Smooth muscle cell (in vitro differentiated cells): ENCODE measurements around the gene PCDH19. TPM values are rescaled to one million over a fixed set of nuclear protein-coding genes. Genes with fewer than 3 reads are reported as not detected.

Experiments used
- DNase-seq: peaks from one replicate; lab custom pipeline; 2025; ENCODE audit not compliant: unreplicated experiment; lab: John Stamatoyannopoulos, UW
- H2AFZ ChIP-seq: fragments of 200-600 bp; sonication (generic); 2 replicates; pipeline ENCODE4 v1.6.0; 2016; ENCODE audit warnings: antibody characterized with exemption, low read depth, mild to moderate bottlenecking
- H3F3A ChIP-seq: fragments of 200-600 bp; sonication (generic); 2 replicates; pipeline ENCODE4 v1.6.0; 2017; ENCODE audit warnings: antibody characterized with exemption, low read depth
- H3K27ac ChIP-seq: fragments of 200-600 bp; sonication (generic); 2 replicates; pipeline ENCODE4 v1.5.1; 2016; ENCODE audit warnings: low read depth, mild to moderate bottlenecking
- H3K27me3 ChIP-seq: fragments of 200-600 bp; sonication (generic); 2 replicates; pipeline ENCODE4 v1.6.1; 2016; ENCODE audit warnings: low read depth, mild to moderate bottlenecking
- H3K36me3 ChIP-seq: fragments of 200-600 bp; sonication (generic); 2 replicates; pipeline ENCODE4 v1.5.1; 2016; ENCODE audit warnings: low read depth
- H3K4me1 ChIP-seq: fragments of 200-600 bp; sonication (generic); 2 replicates; pipeline ENCODE4 v1.5.1; 2016; ENCODE audit warnings: low read depth
- H3K4me2 ChIP-seq: fragments of 200-600 bp; sonication (generic); 2 replicates; pipeline ENCODE4 v1.6.0; 2016; ENCODE audit warnings: mild to moderate bottlenecking
- H3K4me3 ChIP-seq: fragments of 200-600 bp; sonication (generic); 2 replicates; pipeline ENCODE4 v1.5.1; 2016; ENCODE audit warnings: mild to moderate bottlenecking
- H3K79me2 ChIP-seq: fragments of 200-600 bp; sonication (generic); 2 replicates; pipeline ENCODE4 v1.6.0; 2016; ENCODE audit warnings: low read depth, mild to moderate bottlenecking
- H3K9ac ChIP-seq: fragments of 200-600 bp; sonication (generic); 2 replicates; pipeline ENCODE4 v1.6.0; 2016; ENCODE audit warnings: low read depth
- H3K9me3 ChIP-seq: fragments of 200-600 bp; sonication (generic); replicated peaks from 2 replicates; pipeline ENCODE4 v1.5.1; 2016; ENCODE audit warnings: low read depth
- H4K20me1 ChIP-seq: fragments of 200-600 bp; sonication (generic); 2 replicates; pipeline ENCODE4 v1.6.0; 2016; ENCODE audit warnings: low read depth
- WGBS: methylation state at CpG from one replicate; pipeline ENCODE4 v1.1.7; 2016; ENCODE audit warnings: low lambda C conversion rate; 5-methylcytosine and 5-hydroxymethylcytosine counted together
- polyA plus RNA-seq: library from polyadenylated mRNA; unstranded; fragments of >200 nt; fragmentation: Nextera tagmentation; extraction: Ambion mirVana; gene quantifications from 2 replicates; pipeline ENCODE4 v1.2.1, GENCODE V29; 2016
- total RNA-seq: library from RNA; depleted of rRNA; stranded (reverse); fragments of >200 nt; gene quantifications from 2 replicates; pipeline ENCODE4 v1.2.3, GENCODE V29; 2014
- TF ChIP-seq, protein P1 (sequence below): fragments of 200-600 bp; sonication (generic); IDR thresholded peaks from 2 replicates; pipeline ENCODE4 v1.5.1; 2017; ENCODE audit warnings: borderline replicate concordance, mild to moderate bottlenecking, antibody characterized with exemption; ENCODE audit not compliant: insufficient read depth, poor library complexity, severe bottlenecking

The PCDH19 gene
- total and polyA plus RNA-seq, 2 experiments from 2014 or later: 7.5 to 16.8 TPM

DNA sequence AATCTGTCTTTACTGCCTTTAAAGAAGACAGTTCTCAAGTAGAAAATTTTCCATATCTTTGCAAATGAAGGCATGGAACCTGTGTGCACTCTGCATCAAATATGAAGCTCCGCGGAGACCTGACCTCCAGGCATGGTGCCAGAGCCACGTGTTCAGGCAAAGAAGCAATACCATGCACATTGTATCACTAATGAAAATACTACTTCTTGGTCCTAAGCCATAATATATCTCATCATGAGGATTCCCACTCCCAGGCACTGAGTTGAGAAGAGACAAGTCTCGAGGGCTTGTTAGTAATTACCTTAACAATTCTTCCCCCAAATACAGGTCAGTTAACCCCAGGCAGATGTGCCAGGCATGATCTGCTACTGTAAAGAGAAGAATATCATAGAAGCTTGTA is 56.7 kb downstream of the PCDH19 start:
- Histone ChIP-seq H3K27me3 (no peaks in the 10 kb centered on the region), H4K20me1 (no peaks in the 10 kb centered on the region), H3K4me2 (no peak overlapping the region), H3K79me2 (no peaks in the 10 kb centered on the region), H3K4me3 (no peak overlapping the region), H3K9me3 (no peaks in the 10 kb centered on the region), H3K27ac (no peak overlapping the region), H3K4me1 (no peaks in the 10 kb centered on the region), H3F3A (no peaks in the 10 kb centered on the region), H3K36me3 (no peaks in the 10 kb centered on the region), H3K9ac (no peak overlapping the region), H2AFZ (no peak overlapping the region)
- no peak for DNase-seq
- TF ChIP-seq, protein P1, sequence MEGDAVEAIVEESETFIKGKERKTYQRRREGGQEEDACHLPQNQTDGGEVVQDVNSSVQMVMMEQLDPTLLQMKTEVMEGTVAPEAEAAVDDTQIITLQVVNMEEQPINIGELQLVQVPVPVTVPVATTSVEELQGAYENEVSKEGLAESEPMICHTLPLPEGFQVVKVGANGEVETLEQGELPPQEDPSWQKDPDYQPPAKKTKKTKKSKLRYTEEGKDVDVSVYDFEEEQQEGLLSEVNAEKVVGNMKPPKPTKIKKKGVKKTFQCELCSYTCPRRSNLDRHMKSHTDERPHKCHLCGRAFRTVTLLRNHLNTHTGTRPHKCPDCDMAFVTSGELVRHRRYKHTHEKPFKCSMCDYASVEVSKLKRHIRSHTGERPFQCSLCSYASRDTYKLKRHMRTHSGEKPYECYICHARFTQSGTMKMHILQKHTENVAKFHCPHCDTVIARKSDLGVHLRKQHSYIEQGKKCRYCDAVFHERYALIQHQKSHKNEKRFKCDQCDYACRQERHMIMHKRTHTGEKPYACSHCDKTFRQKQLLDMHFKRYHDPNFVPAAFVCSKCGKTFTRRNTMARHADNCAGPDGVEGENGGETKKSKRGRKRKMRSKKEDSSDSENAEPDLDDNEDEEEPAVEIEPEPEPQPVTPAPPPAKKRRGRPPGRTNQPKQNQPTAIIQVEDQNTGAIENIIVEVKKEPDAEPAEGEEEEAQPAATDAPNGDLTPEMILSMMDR: no peak
- WGBS: 74% methylated on average over 4 of the region's 4 CpGs

DNA sequence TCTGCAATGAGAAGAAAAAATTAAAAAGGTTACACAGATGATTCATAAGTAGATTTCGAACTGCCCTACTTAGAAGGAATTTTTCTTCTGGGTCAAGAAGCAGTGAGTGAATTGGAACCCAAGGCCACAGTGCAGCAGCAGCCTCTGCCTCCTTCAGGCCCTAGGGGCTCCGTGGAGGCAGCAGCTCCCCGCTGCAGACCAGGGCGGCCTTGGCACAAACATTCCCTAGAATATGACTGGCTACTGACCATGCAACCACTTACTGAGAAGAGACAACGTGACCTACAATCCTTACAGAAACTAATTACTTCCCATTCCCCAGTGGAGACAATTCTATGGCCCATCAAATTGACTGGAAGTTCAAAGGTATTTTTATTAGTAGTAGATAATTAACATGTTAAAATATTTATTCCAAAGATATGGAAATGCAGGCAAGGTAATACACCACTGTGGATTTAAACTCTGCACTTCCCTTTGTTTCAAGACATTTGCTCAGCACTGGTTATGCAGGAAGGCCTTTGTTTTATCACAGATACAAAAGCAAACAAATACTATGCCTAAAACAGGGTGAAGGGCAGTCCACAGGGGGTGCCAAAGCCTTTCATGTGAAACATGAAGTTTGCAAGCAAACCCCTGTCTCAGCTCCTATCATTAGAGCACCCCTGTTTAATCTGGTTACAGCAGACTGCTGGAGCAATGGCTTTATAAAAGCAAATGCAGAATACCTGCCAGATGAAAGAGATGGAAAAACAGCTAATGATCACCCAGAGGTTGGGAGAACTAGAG is 59.2 kb downstream of the PCDH19 start:
- no peak overlapping the region for H3K27ac ChIP-seq
- no peak overlapping the region for H3K4me3 ChIP-seq
- no peaks in the 10 kb centered on the region for H3K79me2 ChIP-seq
- no peaks in the 10 kb centered on the region for H4K20me1 ChIP-seq
- H3K27me3 ChIP-seq: no peaks in the 10 kb centered on the region
- WGBS: 48% methylated on average over 5 of the region's 5 CpGs
- H3K4me2 ChIP-seq: no peak overlapping the region
- no peak for DNase-seq
- no peaks in the 10 kb centered on the region for H3K9me3 ChIP-seq
- no peaks in the 10 kb centered on the region for H3K4me1 ChIP-seq
- no peaks in the 10 kb centered on the region for H3F3A ChIP-seq
- H3K9ac ChIP-seq: no peak overlapping the region
- TF ChIP-seq, protein P1: no peak
- no peaks in the 10 kb centered on the region for H3K36me3 ChIP-seq
- H2AFZ ChIP-seq: no peak overlapping the region

DNA sequence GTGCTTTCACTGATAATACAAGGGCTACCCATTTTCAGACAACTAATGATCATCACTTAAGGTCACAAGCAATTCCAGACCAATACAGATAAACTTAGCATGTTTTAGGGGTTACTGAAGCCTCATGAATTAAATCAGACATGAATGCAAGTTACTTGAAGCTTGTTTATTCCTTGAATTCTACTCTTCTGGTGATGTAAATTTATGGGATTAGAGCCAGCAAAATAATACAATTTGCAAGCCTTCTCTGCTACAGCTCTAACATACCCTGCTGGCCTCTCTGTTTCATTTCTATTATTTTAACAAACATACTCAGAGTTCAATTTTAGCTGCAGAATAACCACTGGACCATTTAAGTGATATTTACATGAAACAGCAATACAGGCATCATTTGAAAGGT is 60.7 kb downstream of the PCDH19 start:
- no peaks in the 10 kb centered on the region for H3K4me1 ChIP-seq
- H3K27ac ChIP-seq: no peak overlapping the region
- no peak overlapping the region for H3K4me2 ChIP-seq
- H2AFZ ChIP-seq: no peak overlapping the region
- H3K27me3 ChIP-seq: no peaks in the 10 kb centered on the region
- H3K4me3 ChIP-seq: no peak overlapping the region
- no peaks in the 10 kb centered on the region for H4K20me1 ChIP-seq
- no peak for DNase-seq
- no peaks in the 10 kb centered on the region for H3K9me3 ChIP-seq
- H3K36me3 ChIP-seq: no peaks in the 10 kb centered on the region
- TF ChIP-seq, protein P1: no peak
- no peaks in the 10 kb centered on the region for H3F3A ChIP-seq
- H3K79me2 ChIP-seq: no peaks in the 10 kb centered on the region
- H3K9ac ChIP-seq: no peak overlapping the region

DNA sequence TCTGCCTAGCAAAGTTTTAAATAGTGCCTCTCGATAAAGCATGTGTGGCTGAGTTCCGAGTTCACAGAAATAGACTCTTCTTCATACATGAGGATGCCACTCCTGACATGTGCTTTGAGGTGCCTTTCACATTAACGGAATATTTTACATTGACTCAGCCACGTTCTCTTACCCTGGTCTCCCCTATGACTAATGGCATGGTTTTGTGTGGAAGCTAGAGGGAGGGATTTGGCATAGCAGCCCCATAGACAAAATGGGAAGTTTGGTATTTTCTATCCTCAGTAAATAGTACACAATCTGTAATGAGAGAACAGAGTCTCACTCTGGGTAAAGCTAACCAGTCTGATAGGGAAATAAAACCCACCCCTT is 68.9 kb downstream of the PCDH19 start:
- no peak overlapping the region for H3K9ac ChIP-seq
- H3F3A ChIP-seq: no peaks in the 10 kb centered on the region
- H3K79me2 ChIP-seq: no peaks in the 10 kb centered on the region
- H3K36me3 ChIP-seq: no peaks in the 10 kb centered on the region
- no peak overlapping the region for H3K4me2 ChIP-seq
- no peak overlapping the region for H3K27ac ChIP-seq
- H2AFZ ChIP-seq: no peak overlapping the region
- H4K20me1 ChIP-seq: no peaks in the 10 kb centered on the region
- WGBS: 75% methylated on average over 4 of the region's 4 CpGs
- H3K4me1 ChIP-seq: no peaks in the 10 kb centered on the region
- H3K27me3 ChIP-seq: no peaks in the 10 kb centered on the region
- no peak for DNase-seq
- no peak overlapping the region for H3K4me3 ChIP-seq
- H3K9me3 ChIP-seq: no peaks in the 10 kb centered on the region
- TF ChIP-seq, protein P1: no peak
